Sigmoid colon (tissue), 7 donors: ENCODE results near the gene EPHX1. TPM values are rescaled to one million over a fixed set of nuclear protein-coding genes. Genes with fewer than 3 reads are reported as not detected.

ENCODE experiments used
- DNase-seq: peaks from one replicate; pipeline ENCODE4 v3.0.0-alpha.2; 2019
- H3K27ac ChIP-seq, 4 donors: fragments of 200-600 bp; sonication (generic); one replicate each; pipeline ENCODE4 v1.5.1; 2016 to 2019; ENCODE audit warnings: mild to moderate bottlenecking in 1 of 4
- H3K27me3 ChIP-seq, 3 donors: fragments of 200-600 bp; sonication (generic); one replicate each; pipeline ENCODE4 v1.5.1; 2019; ENCODE audit warnings: mild to moderate bottlenecking in 1 of 3
- H3K36me3 ChIP-seq, 4 donors: fragments of 200-600 bp; sonication (generic); one replicate each; pipeline ENCODE4 v1.5.1; 2016 to 2019
- H3K4me1 ChIP-seq, 4 donors: fragments of 200-600 bp; sonication (generic); one replicate each; pipeline ENCODE4 v1.5.1; 2017 to 2019
- H3K4me3 ChIP-seq, 4 donors: fragments of 200-600 bp; sonication (generic); one replicate each; pipeline ENCODE4 v1.5.1; 2017 to 2019; ENCODE audit warnings: mild to moderate bottlenecking in 2 of 4, moderate library complexity in 1 of 4
- H3K9me3 ChIP-seq, 4 donors: fragments of 200-600 bp in 3 of 4; sonication (generic) in 3 of 4; one replicate each; pipeline versions ENCODE4 v1.5.1 to v1.6.1; 2013 to 2019
- CTCF ChIP-seq, 4 experiments: fragments of 450-650 bp in 3 of 4; fragments of 200-600 bp in 1 of 4; IDR thresholded peaks; one replicate each; pipeline ENCODE4 v1.5.1; 2016 to 2019; ENCODE audit warnings: antibody characterized with exemption in 4 of 4, mild to moderate bottlenecking in 3 of 4, moderate library complexity in 2 of 4
- EP300 ChIP-seq, 4 donors: sonication (generic); formaldehyde crosslinking; IDR thresholded peaks; one replicate each; pipeline ENCODE4 v1.6.1; 2017; ENCODE audit warnings: antibody characterized with exemption in 4 of 4
- POLR2A ChIP-seq, 2 donors: fragments of 450-650 bp; IDR thresholded peaks; one replicate each; pipeline ENCODE4 v1.6.1; 2016; ENCODE audit warnings: antibody characterized with exemption in 2 of 2, mild to moderate bottlenecking in 2 of 2, moderate library complexity in 2 of 2
- POLR2AphosphoS5 ChIP-seq, 4 donors: sonication (generic); formaldehyde crosslinking; IDR thresholded peaks; one replicate each; pipeline ENCODE4 v1.6.1; 2017; ENCODE audit warnings: antibody characterized with exemption in 4 of 4
- WGBS, 2 donors: extraction: QIAGEN DNeasy Blood & Tissue Kit; methylation state at CpG; one replicate each; pipeline ENCODE4 v1.1.7; 2013; 5-methylcytosine and 5-hydroxymethylcytosine counted together
- intact Hi-C: fragments of 100-400 bp; cut with DNase I; formaldehyde crosslinking; loops from one replicate; pipeline ENCODE4 v1.15.1; 2023
- polyA plus RNA-seq, 3 donors: library from polyadenylated mRNA; stranded (reverse); fragments of 200-250 nt; gene quantifications; one replicate each; pipeline ENCODE4 v1.2.3, GENCODE V29; 2013
- total RNA-seq, 4 donors: library from RNA; depleted of rRNA; stranded (reverse); fragments of >200 nt; gene quantifications; one replicate each; pipeline ENCODE4 v1.1.0, GENCODE V29; 2016
- donor health status: healthy with polysubstance abuse.
- donor health status: Bipolar disorder and iron deficiency.
- donor health status: healthy.

Gene EPHX1
- total and polyA plus RNA-seq, 7 donors: 6.9 to 78.9 (median 43.6) TPM

- H3K27me3 ChIP-seq: no peaks in the 10 kb centered on the region
- TF ChIP-seq EP300 (IDR thresholded peaks at IDR 0.05) (no peak), POLR2A (IDR thresholded peaks at IDR 0.05) (no peak)
- H3K9me3 ChIP-seq: no peaks in the 10 kb centered on the region
- DNase-seq: no peak
- H3K4me3 ChIP-seq: no peak overlapping the region
- H3K27ac ChIP-seq: no peak overlapping the region
- WGBS, 2 donors: 68 to 70% methylated on average over 6 of the region's 6 CpGs
- intact Hi-C loops: no loop called here
- peaks cover 14 to 84% (median 22%) of the 10 kb centered on the region in 4 donors for H3K36me3 ChIP-seq
- H3K4me1 ChIP-seq: peaks cover 0 to 21% (median 19%) of the 10 kb centered on the region in 4 donors
Measured at GRCh38 chr1:225866981-225867380, 57.1 kb downstream of the EPHX1 start.

- Histone ChIP-seq H3K27me3 (no peaks in the 10 kb centered on the region), H3K4me3 (no peak overlapping the region), H3K4me1 (peaks cover 0 to 11% (median 6%) of the 10 kb centered on the region in 4 donors), H3K27ac (no peak overlapping the region), H3K9me3 (no peaks in the 10 kb centered on the region), H3K36me3 (peaks cover 19 to 91% (median 25%) of the 10 kb centered on the region in 4 donors)
- 88 to 93% methylated on average over 8 of the region's 8 CpGs for WGBS, 2 donors
- no peak for DNase-seq
- intact Hi-C loops: no loop called here
- TF ChIP-seq EP300 (IDR thresholded peaks at IDR 0.05): no peak
- no peak for TF ChIP-seq POLR2A (IDR thresholded peaks at IDR 0.05)
- TF ChIP-seq POLR2AphosphoS5 (IDR thresholded peaks at IDR 0.05): no peak
- no peak for TF ChIP-seq CTCF (IDR thresholded peaks at IDR 0.05)
Measured at GRCh38 chr1:225868631-225869330, 58.9 kb downstream of the EPHX1 start.

- H3K27ac ChIP-seq: no peak overlapping the region
- intact Hi-C loops: no loop called here
- 63 to 76% methylated on average over 3 of the region's 3 CpGs for WGBS, 2 donors
Measured at GRCh38 chr1:225870911-225871310, 61.0 kb downstream of the EPHX1 start.

DNA sequence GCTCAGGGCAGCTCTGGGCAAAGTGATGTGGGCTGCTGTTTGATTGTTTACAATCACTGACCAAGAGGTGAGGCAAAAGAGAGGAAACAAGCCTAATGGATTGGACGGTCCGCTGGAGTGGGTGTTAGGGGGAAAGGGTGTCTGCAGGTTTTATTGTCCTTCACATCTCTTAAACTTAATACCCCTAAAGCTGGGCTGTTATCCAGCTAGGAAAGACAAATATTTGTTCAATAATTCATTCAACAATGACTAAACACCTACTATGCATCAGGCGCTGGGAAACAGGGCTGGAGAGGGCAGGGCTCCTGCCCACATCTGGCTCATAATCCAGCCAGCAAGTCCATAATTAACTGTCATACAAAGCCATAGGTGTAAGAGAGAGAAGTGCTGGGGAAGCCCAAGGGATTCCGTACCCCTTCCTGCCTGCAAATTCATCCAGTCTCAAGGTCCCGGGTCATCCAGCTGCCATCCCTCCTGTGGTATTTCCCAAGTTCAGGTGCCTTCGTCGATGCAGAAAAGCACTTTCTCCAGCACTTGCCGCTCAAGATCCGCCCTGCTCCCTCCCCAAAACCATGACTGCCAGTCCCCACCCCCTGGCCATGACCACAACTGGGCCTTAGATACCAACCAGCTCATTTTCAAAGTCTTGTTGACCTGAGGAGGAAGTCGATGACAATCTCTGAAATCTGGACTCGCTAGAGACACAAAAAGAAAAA lies 61.6 kb downstream of the EPHX1 start:
- no peaks in the 10 kb centered on the region for H3K27me3 ChIP-seq
- no peak for DNase-seq
- H3K9me3 ChIP-seq: no peaks in the 10 kb centered on the region
- intact Hi-C loops: no loop called here
- WGBS, 2 donors: 66 to 72% methylated on average over 11 of the region's 11 CpGs
- no peak overlapping the region for H3K27ac ChIP-seq
- H3K4me3 ChIP-seq: no peak overlapping the region
- no peak for TF ChIP-seq CTCF (IDR thresholded peaks at IDR 0.05)
- no peak for TF ChIP-seq EP300 (IDR thresholded peaks at IDR 0.05)
- no peak for TF ChIP-seq POLR2A (IDR thresholded peaks at IDR 0.05)
- no peak for TF ChIP-seq POLR2AphosphoS5 (IDR thresholded peaks at IDR 0.05)
- H3K4me1 ChIP-seq: no peaks in the 10 kb centered on the region
- peaks cover 19 to 94% (median 32%) of the 10 kb centered on the region in 4 donors for H3K36me3 ChIP-seq

More at GRCh38 chr1:225870911-225871310, 61.0 kb downstream of the EPHX1 start:
- no peak for TF ChIP-seq CTCF (IDR thresholded peaks at IDR 0.05)
- no peak for TF ChIP-seq POLR2AphosphoS5 (IDR thresholded peaks at IDR 0.05)
- no peak for TF ChIP-seq EP300 (IDR thresholded peaks at IDR 0.05)
- no peak for TF ChIP-seq POLR2A (IDR thresholded peaks at IDR 0.05)
- Histone ChIP-seq H3K36me3 (peaks cover 19 to 94% (median 28%) of the 10 kb centered on the region in 4 donors), H3K9me3 (no peaks in the 10 kb centered on the region), H3K4me1 (no peaks in the 10 kb centered on the region), H3K27me3 (no peaks in the 10 kb centered on the region), H3K4me3 (no peak overlapping the region)
- DNase-seq: no peak

DNA sequence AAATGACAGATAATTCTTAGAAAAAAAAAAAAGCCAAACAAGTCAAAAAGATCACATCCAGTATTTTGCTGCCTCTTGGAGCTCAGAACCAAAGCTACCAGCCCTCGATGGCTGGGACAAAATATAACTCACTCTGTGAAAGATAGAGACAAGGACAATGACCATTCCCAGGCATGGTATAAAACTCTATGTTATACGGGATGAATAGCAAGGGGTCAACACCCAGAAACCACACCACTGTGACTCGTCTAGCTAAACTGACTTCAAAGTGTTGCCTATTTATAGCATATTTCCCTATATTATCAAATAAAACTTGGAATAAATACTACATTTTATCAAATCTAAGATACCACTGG lies 62.1 kb downstream of the EPHX1 start:
- intact Hi-C loops: no loop called here
- H3K4me1 ChIP-seq: peaks cover 0 to 3% (median 1%) of the 10 kb centered on the region in 4 donors
- no peaks in the 10 kb centered on the region for H3K27me3 ChIP-seq
- peaks cover 13 to 93% (median 30%) of the 10 kb centered on the region in 4 donors for H3K36me3 ChIP-seq
- no peaks in the 10 kb centered on the region for H3K9me3 ChIP-seq
- no peak for DNase-seq
- TF ChIP-seq CTCF (IDR thresholded peaks at IDR 0.05) (no peak), POLR2AphosphoS5 (IDR thresholded peaks at IDR 0.05) (no peak), POLR2A (IDR thresholded peaks at IDR 0.05) (no peak), EP300 (IDR thresholded peaks at IDR 0.05) (no peak)
- 57 to 66% methylated on average over 3 of the region's 3 CpGs for WGBS, 2 donors
- no peak overlapping the region for H3K4me3 ChIP-seq
- no peak overlapping the region for H3K27ac ChIP-seq
